Spleen (tissue), 13 donors: Measurements from ENCODE around the gene KIF3C. TPM values are rescaled to one million over a fixed set of nuclear protein-coding genes. Genes with fewer than 3 reads are reported as not detected.
"Not testable (repeated sequence)": the region's sequence is repeated elsewhere in the genome, so short reads cannot be mapped to it uniquely, and the experiment has no call there.

Experiments used
- DNase-seq: peaks from one replicate; pipeline ENCODE4 v3.0.0-alpha.2; 2020
- H3K27ac ChIP-seq, 8 donors: fragments of 200-600 bp; sonication (generic) in 7 of 8; 1 replicate in 4 of 8; 2 replicates in 4 of 8; pipeline versions ENCODE4 v1.5.0 to v1.8.0; 2016 to 2021; ENCODE audit warnings: inconsistent platforms in 4 of 8, mild to moderate bottlenecking in 4 of 8, moderate library complexity in 1 of 8
- H3K27me3 ChIP-seq, 7 donors: fragments of 200-600 bp; sonication (generic) in 6 of 7; replicated peaks in 1 of 7; 1 replicate in 4 of 7; 2 replicates in 3 of 7; pipeline versions ENCODE4 v1.5.0 to v1.8.0; 2016 to 2021; ENCODE audit warnings: inconsistent platforms in 3 of 7, mild to moderate bottlenecking in 1 of 7
- H3K36me3 ChIP-seq, 6 donors: fragments of 200-600 bp; sonication (generic) in 5 of 6; 1 replicate in 4 of 6; 2 replicates in 2 of 6; pipeline versions ENCODE4 v1.5.0 to v1.8.0; 2016 to 2021; ENCODE audit warnings: inconsistent platforms in 2 of 6
- H3K4me1 ChIP-seq, 6 donors: fragments of 200-600 bp; sonication (generic) in 5 of 6; 1 replicate in 3 of 6; 2 replicates in 3 of 6; pipeline versions ENCODE4 v1.5.0 to v1.8.0; 2016 to 2021; ENCODE audit warnings: inconsistent platforms in 3 of 6
- H3K4me3 ChIP-seq, 8 donors: fragments of 200-600 bp; sonication (generic) in 7 of 8; 1 replicate in 4 of 8; 2 replicates in 4 of 8; pipeline versions ENCODE4 v1.5.0 to v1.8.0; 2016 to 2021; ENCODE audit warnings: inconsistent platforms in 4 of 8, mild to moderate bottlenecking in 4 of 8, moderate library complexity in 2 of 8
- H3K9me3 ChIP-seq, 8 donors: fragments of 200-600 bp; sonication (generic) in 7 of 8; 1 replicate in 4 of 8; 2 replicates in 4 of 8; pipeline versions ENCODE4 v1.5.0 to v1.8.0; 2016 to 2021; ENCODE audit warnings: inconsistent platforms in 4 of 8
- CTCF ChIP-seq, 11 experiments: fragments of 200-600 bp in 7 of 11; fragments of 450-650 bp in 4 of 11; sonication (generic) in 4 of 11; IDR thresholded peaks in 8 of 11; conservative IDR thresholded peaks in 3 of 11; 1 replicate in 7 of 11; 2 replicates in 4 of 11; pipeline versions ENCODE4 v1.4.0 to v1.8.0; 2016 to 2021; ENCODE audit warnings: antibody characterized with exemption in 11 of 11, inconsistent platforms in 4 of 11, mild to moderate bottlenecking in 1 of 11
- POLR2A ChIP-seq, 3 donors: fragments of 450-650 bp; IDR thresholded peaks; one replicate each; pipeline ENCODE4 v1.5.1; 2017; ENCODE audit warnings: antibody characterized with exemption in 3 of 3, mild to moderate bottlenecking in 1 of 3
- POLR2AphosphoS5 ChIP-seq, 3 donors: sonication (generic); formaldehyde crosslinking; IDR thresholded peaks; one replicate each; pipeline ENCODE4 v1.5.1; 2017; ENCODE audit warnings: antibody characterized with exemption in 3 of 3
- WGBS, 5 donors: extraction: QIAGEN DNeasy Blood & Tissue Kit in 3 of 5; methylation state at CpG; one replicate each; pipeline versions ENCODE4 v1.1.5 to v1.1.7; 2013 to 2018; 5-methylcytosine and 5-hydroxymethylcytosine counted together
- intact Hi-C: fragments of 100-400 bp; cut with DNase I; formaldehyde crosslinking; loops from one replicate; pipeline ENCODE4 v1.15.0; 2023; ENCODE audit warnings: low total_unique reads
- long read RNA-seq, 2 donors: transcript quantifications; one replicate each; lab custom pipeline, GENCODE V29; 2026
- polyA plus RNA-seq, 3 donors: library from polyadenylated mRNA; stranded (reverse); fragments of 200-250 nt; gene quantifications; one replicate each; pipeline ENCODE4 v1.2.1, GENCODE V29; 2013
- total RNA-seq, 7 donors: library from RNA; depleted of rRNA in 3 of 7; stranded (reverse); fragments of >200 nt in 3 of 7; fragmentation: NEBNext Ultra II Directional in 4 of 7; extraction: Animal tissue kit (Norgen Biotek cat#: 25700) in 4 of 7; gene quantifications; one replicate each; pipeline versions ENCODE4 v1.1.0 to v1.2.1, GENCODE V29; 2016 to 2021
- donor health status: healthy with polysubstance abuse.
- donor health status: DM: no; HTN: no; CAD: no; lungs with moderate emphysema.
- donor health status: DM: no; HTN: no; CAD: no.
- donor health status: Bipolar disorder and iron deficiency.
- donor health status: healthy.
- donor health status: DM: no; HTN: no; CAD: no.
- donor health status: DM: yes; HTN: yes; CAD: no.

Gene KIF3C
- total RNA-seq (1 to 10 TPM; 3.0 to 6.5 (median 4.7) TPM), polyA plus RNA-seq (under 1 TPM; 0.33 to 0.99 (median 0.49) TPM)
- long read RNA-seq, donor 1, full-length matches to known transcripts, result 1 of 1 reads
- long read RNA-seq, donor 1, partial matches to known transcripts, result 0 of 1 reads
- long read RNA-seq, donor 1, other reads (novel, unspliced or antisense), result 0 of 1 reads
- long read RNA-seq, donor 2, full-length matches to known transcripts, result 2 of 2 reads
- long read RNA-seq, donor 2, partial matches to known transcripts, result 0 of 2 reads
- long read RNA-seq, donor 2, other reads (novel, unspliced or antisense), result 0 of 2 reads

- intact Hi-C loops, result no loop called here
- TF ChIP-seq POLR2AphosphoS5 (IDR thresholded peaks at IDR 0.05) (peak; percentile 5 to 68 (median 53)), CTCF (IDR thresholded peaks at IDR 0.05 in 8 of 11, conservative IDR thresholded peaks at IDR 0.05 in 3 of 11) (no peak)
- peaks cover 3 to 53% (median 30%) of the 10 kb centered on the region in 6 donors for H3K4me1 ChIP-seq
- H3K27ac ChIP-seq, result peak within 1 kb of the TSS; percentile 11 to 88 (median 66)
- DNase-seq, result peak; percentile 93
- peaks cover 0 to 5% (median 0%) of the 10 kb centered on the region in 7 donors for H3K27me3 ChIP-seq
- no peaks in the 10 kb centered on the region for H3K36me3 ChIP-seq
- peak within 1 kb of the TSS; percentile 67 to 93 (median 84) for H3K4me3 ChIP-seq
- 0 to 3% (median 1%) methylated on average over 15 to 58 of the region's 58 CpGs for WGBS, 5 donors
- H3K9me3 ChIP-seq, result no peaks in the 10 kb centered on the region
These were observed at the start of gene KIF3C for GRCh38 chr2:25982273-25982967. TSS of gene KIF3C (minus strand) at chr2:25982497. CDS start at chr2:25981917, 580 bp downstream.

DNA sequence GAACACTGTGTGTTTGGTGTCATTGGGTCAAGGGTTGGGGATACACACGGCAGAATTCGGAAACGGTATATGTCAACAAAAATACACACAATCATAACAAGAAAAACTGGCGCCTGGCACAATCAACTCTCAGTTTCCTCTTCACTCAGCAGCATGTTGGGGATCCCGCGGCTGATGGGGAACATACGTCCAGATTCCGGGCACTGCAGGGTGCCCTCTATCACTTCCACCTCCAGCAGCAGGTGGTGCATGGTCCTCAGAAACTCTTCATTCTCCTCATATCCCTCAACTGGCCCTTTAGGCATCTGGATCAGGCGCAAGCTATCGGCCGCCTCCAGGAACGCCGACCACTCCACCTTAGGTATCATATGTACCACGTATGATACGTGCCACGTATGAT is 45.8 kb upstream of the KIF3C start:
- intact Hi-C loops, H3K27me3 ChIP-seq, H3K27ac ChIP-seq, H3K9me3 ChIP-seq, H3K4me3 ChIP-seq, H3K36me3 ChIP-seq, DNase-seq: not testable (repeated sequence)
- WGBS, 5 donors, result 89 to 97% (median 93%) methylated on average over 13 to 16 of the region's 16 CpGs
- peaks cover 0 to 17% (median 8%) of the 10 kb centered on the region in 6 donors for H3K4me1 ChIP-seq

DNA sequence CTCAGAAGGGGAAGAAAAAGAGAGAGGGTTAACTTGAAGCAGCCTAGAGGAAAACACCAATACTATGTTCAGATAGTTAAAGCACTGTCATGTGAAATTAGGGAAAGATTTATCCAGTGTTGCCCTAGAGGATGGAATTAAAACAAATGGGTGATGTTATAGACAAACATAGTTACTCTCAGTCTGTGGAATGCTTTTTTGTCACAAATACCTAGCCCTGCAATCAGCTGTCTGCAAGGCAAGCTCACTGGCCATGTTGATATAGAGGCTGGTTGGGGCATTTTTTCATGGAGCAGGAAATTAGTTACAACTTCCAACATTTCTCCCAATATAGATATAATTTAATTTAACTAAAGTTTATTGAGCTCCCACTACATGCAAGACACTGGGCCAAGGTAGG is 43.2 kb upstream of the KIF3C start:
- intact Hi-C loops, result no loop called here

DNA sequence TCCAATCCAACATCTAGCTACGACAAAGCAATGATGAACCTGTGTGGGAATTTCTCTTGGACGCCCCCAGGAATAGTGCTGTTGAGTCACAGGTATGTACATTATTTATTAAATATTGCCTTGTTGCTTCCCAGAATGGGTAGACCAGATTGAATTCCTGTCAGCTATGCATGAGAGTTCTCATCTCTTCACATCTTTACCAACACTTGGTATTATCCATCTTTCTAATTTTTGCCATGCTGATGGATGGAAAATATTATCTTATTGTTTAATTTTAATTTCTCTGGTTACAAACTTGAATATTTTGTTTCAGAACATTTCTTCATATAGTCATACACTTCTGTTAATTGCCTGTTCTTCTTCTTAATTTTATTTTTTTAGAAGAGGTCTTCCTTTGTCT is 42.0 kb upstream of the KIF3C start:
- Histone ChIP-seq H3K27me3 (no peaks in the 10 kb centered on the region), H3K9me3 (peaks cover 0 to 4% (median 0%) of the 10 kb centered on the region in 8 donors), H3K4me1 (peaks cover 0 to 9% (median 0%) of the 10 kb centered on the region in 6 donors), H3K4me3 (no peak overlapping the region), H3K27ac (no peak overlapping the region), H3K36me3 (no peaks in the 10 kb centered on the region)
- DNase-seq, result no peak
- WGBS, 5 donors, result 92 to 100% (median 97%) methylated on average over 2 of the region's 2 CpGs
- intact Hi-C loops, result no loop called here
- TF ChIP-seq CTCF (IDR thresholded peaks at IDR 0.05 in 8 of 11, conservative IDR thresholded peaks at IDR 0.05 in 3 of 11) (no peak), POLR2AphosphoS5 (IDR thresholded peaks at IDR 0.05) (no peak), POLR2A (IDR thresholded peaks at IDR 0.05) (no peak)

More for the DNA sequence above, 43.2 kb upstream of the KIF3C start:
- DNase-seq, result no peak
- H3K4me3 ChIP-seq, result no peak overlapping the region
- H3K27me3 ChIP-seq, result no peaks in the 10 kb centered on the region
- H3K27ac ChIP-seq, result no peak overlapping the region
- TF ChIP-seq CTCF (IDR thresholded peaks at IDR 0.05 in 8 of 11, conservative IDR thresholded peaks at IDR 0.05 in 3 of 11) (no peak), POLR2A (IDR thresholded peaks at IDR 0.05) (no peak), POLR2AphosphoS5 (IDR thresholded peaks at IDR 0.05) (no peak)
- peaks cover 0 to 4% (median 0%) of the 10 kb centered on the region in 8 donors for H3K9me3 ChIP-seq
- H3K4me1 ChIP-seq, result peaks cover 0 to 5% (median 0%) of the 10 kb centered on the region in 6 donors
- H3K36me3 ChIP-seq, result no peaks in the 10 kb centered on the region
